IMR-90 (cell line): ENCODE data around the gene CCDC88C. TPM values are rescaled to one million over a fixed set of nuclear protein-coding genes. Genes with fewer than 3 reads are reported as not detected.

Experiments used
- ATAC-seq: fragments of 200-7000 bp; cut with Tn5 transposase; 2 replicates; pipeline ENCODE4 v1.9.1; 2020; ENCODE audit warnings: low read depth, mild to moderate bottlenecking, moderate library complexity
- BruUV-seq: library from RNA; stranded (reverse); fragments of 400-500 nt; replicated peaks from 2 replicates; lab custom pipeline; 2021; lab: Mats Ljungman, UMichigan
- CTCF ChIA-PET: fragments of 300-600 bp; formaldehyde crosslinking; extraction: SDS; loops from one replicate; lab custom pipeline; 2021; ENCODE audit warnings: antibody characterized with exemption; lab: Yijun Ruan, JAX
- POLR2A ChIA-PET: fragments of 300-600 bp; sonication (Branson Sonifier 250); formaldehyde crosslinking; loops from one replicate; lab custom pipeline; 2022; ENCODE audit warnings: antibody characterized with exemption; ENCODE audit not compliant: unreplicated experiment; lab: Charles Lee
- DNase-seq: peaks from one replicate; pipeline ENCODE4 v3.0.0; 2013
- H2AFZ ChIP-seq: replicated peaks from 2 replicates; pipeline ENCODE3; 2013; ENCODE audit warnings: low read length, mild to moderate bottlenecking; ENCODE audit not compliant: poor library complexity
- H2AK5ac ChIP-seq: 2 replicates; pipeline ENCODE4 v1.6.1; 2013; ENCODE audit warnings: low read depth, low read length, inconsistent platforms
- H2AK9ac ChIP-seq: replicated peaks from 2 replicates; pipeline ENCODE3; 2013; ENCODE audit warnings: mild to moderate bottlenecking, low read depth, low read length, moderate library complexity; ENCODE audit not compliant: poor library complexity
- H2BK120ac ChIP-seq: 2 replicates; pipeline ENCODE4 v1.6.1; 2013; ENCODE audit warnings: low read depth, low read length, inconsistent platforms
- H2BK15ac ChIP-seq: 3 replicates; pipeline ENCODE4 v1.6.1; 2013; ENCODE audit warnings: low read depth, low read length, inconsistent platforms
- H2BK20ac ChIP-seq: 2 replicates; pipeline ENCODE4 v1.6.1; 2013; ENCODE audit warnings: low read depth, mild to moderate bottlenecking, inconsistent platforms, low read length, moderate library complexity
- H2BK5ac ChIP-seq: 2 replicates; pipeline ENCODE4 v1.6.1; 2013; ENCODE audit warnings: mild to moderate bottlenecking, low read depth, low read length, inconsistent platforms; ENCODE audit not compliant: poor library complexity, severe bottlenecking
- H3K14ac ChIP-seq: replicated peaks from 2 replicates; pipeline ENCODE4 v1.6.1; 2013; ENCODE audit warnings: low read depth, low read length, inconsistent platforms
- H3K18ac ChIP-seq: 2 replicates; pipeline ENCODE4 v1.6.1; 2013; ENCODE audit warnings: low read depth, low read length, control low read depth
- H3K23ac ChIP-seq: 2 replicates; pipeline ENCODE4 v1.6.1; 2013; ENCODE audit warnings: low read depth, low read length, inconsistent platforms
- H3K27ac ChIP-seq: 2 replicates; pipeline ENCODE4 v1.5.1; 2013; ENCODE audit warnings: mild to moderate bottlenecking, control low read depth, low read length; ENCODE audit not compliant: insufficient read depth
- H3K27me3 ChIP-seq: 2 replicates; pipeline ENCODE4 v1.6.1; 2013; ENCODE audit warnings: low read length; ENCODE audit not compliant: control insufficient read depth, insufficient read depth
- H3K36me3 ChIP-seq: 2 replicates; pipeline ENCODE4 v1.6.1; 2013; ENCODE audit warnings: low read length, mixed read lengths; ENCODE audit not compliant: control insufficient read depth, insufficient read depth
- H3K4ac ChIP-seq: 2 replicates; pipeline ENCODE4 v1.6.1; 2013; ENCODE audit warnings: low read depth, low read length, inconsistent platforms
- H3K4me1 ChIP-seq: 2 replicates; pipeline ENCODE4 v1.6.1; 2013; ENCODE audit warnings: low read length, mixed read lengths; ENCODE audit not compliant: control insufficient read depth, insufficient read depth
- H3K4me2 ChIP-seq: 2 replicates; pipeline ENCODE4 v1.6.1; 2013; ENCODE audit warnings: low read depth, mild to moderate bottlenecking, control low read depth, low read length, moderate library complexity
- H3K4me3 ChIP-seq: 2 replicates; pipeline ENCODE4 v1.5.1; 2013; ENCODE audit warnings: low read depth, mild to moderate bottlenecking, control low read depth, low read length, moderate library complexity; ENCODE audit not compliant: insufficient read depth
- H3K56ac ChIP-seq: 2 replicates; pipeline ENCODE4 v1.6.1; 2013; ENCODE audit warnings: low read length, inconsistent platforms; ENCODE audit not compliant: insufficient read depth; ENCODE audit errors: extremely low read depth
- H3K79me1 ChIP-seq, 2 experiments: 2 replicates each; pipeline ENCODE4 v1.6.1; 2013; ENCODE audit warnings: low read length in 2 of 2, inconsistent platforms in 1 of 2, low read depth in 1 of 2
- H3K9ac ChIP-seq: 2 replicates; pipeline ENCODE4 v1.6.1; 2013; ENCODE audit warnings: low read depth, low read length, control low read depth
- H3K9me1 ChIP-seq: 2 replicates; pipeline ENCODE4 v1.6.1; 2013; ENCODE audit warnings: low read length, inconsistent platforms; ENCODE audit not compliant: insufficient read depth
- H3K9me3 ChIP-seq: 2 replicates; pipeline ENCODE4 v1.6.1; 2013; ENCODE audit warnings: low read length; ENCODE audit not compliant: control insufficient read depth, insufficient read depth
- H4K20me1 ChIP-seq: 2 replicates; pipeline ENCODE4 v1.6.1; 2013; ENCODE audit warnings: low read length, inconsistent platforms; ENCODE audit not compliant: insufficient read depth
- H4K5ac ChIP-seq: 2 replicates; pipeline ENCODE4 v1.6.1; 2013; ENCODE audit warnings: mild to moderate bottlenecking, low read depth, low read length, control low read depth
- H4K8ac ChIP-seq, 2 experiments: 2 replicates each; pipeline ENCODE4 v1.6.1; 2013; ENCODE audit warnings: low read depth in 2 of 2, low read length in 2 of 2, control low read depth in 1 of 2, inconsistent platforms in 1 of 2
- H4K91ac ChIP-seq: 2 replicates; pipeline ENCODE4 v1.6.1; 2013; ENCODE audit warnings: low read depth, low read length, inconsistent platforms; ENCODE audit not compliant: insufficient read depth
- BHLHE40 ChIP-seq: fragments of 150-350 bp; IDR thresholded peaks from 2 replicates; pipeline ENCODE4 v1.6.1; 2016; ENCODE audit warnings: mild to moderate bottlenecking, low read depth, low read length
- CEBPB ChIP-seq: IDR thresholded peaks from 2 replicates; pipeline ENCODE4 v1.6.1; 2012; ENCODE audit warnings: low read depth, low read length, improper control_type of control experiment
- CHD1 ChIP-seq: IDR thresholded peaks from 2 replicates; pipeline ENCODE4 v1.6.1; 2012; ENCODE audit warnings: low read depth, low read length, improper control_type of control experiment
- CTCF ChIP-seq: conservative IDR thresholded peaks from 2 replicates; pipeline ENCODE4 v1.5.1; 2012; ENCODE audit warnings: mild to moderate bottlenecking, low read depth, low read length, improper control_type of control experiment
- ELK1 ChIP-seq: fragments of 150-350 bp; IDR thresholded peaks from 2 replicates; pipeline ENCODE4 v1.6.1; 2016; ENCODE audit warnings: low read depth, mild to moderate bottlenecking, low read length, moderate library complexity, borderline replicate concordance
- FOS ChIP-seq: fragments of 150-350 bp; IDR thresholded peaks from 2 replicates; pipeline ENCODE4 v1.6.1; 2016; ENCODE audit warnings: low read depth, low read length
- MAFK ChIP-seq: IDR thresholded peaks from 2 replicates; pipeline ENCODE4 v1.6.1; 2012; ENCODE audit warnings: low read depth, low read length, improper control_type of control experiment
- MAZ ChIP-seq: IDR thresholded peaks from 2 replicates; pipeline ENCODE4 v1.6.1; 2012; ENCODE audit warnings: low read depth, mild to moderate bottlenecking, low read length, improper control_type of control experiment, moderate library complexity, borderline replicate concordance
- MXI1 ChIP-seq: IDR thresholded peaks from 2 replicates; pipeline ENCODE4 v1.6.1; 2012; ENCODE audit warnings: low read depth, mild to moderate bottlenecking, low read length, moderate library complexity, borderline replicate concordance
- NFE2L2 ChIP-seq: fragments of 150-350 bp; IDR thresholded peaks from 2 replicates; pipeline ENCODE4 v1.6.1; 2016; ENCODE audit warnings: low read depth, mild to moderate bottlenecking, low read length
- POLR2A ChIP-seq: IDR thresholded peaks from 2 replicates; pipeline ENCODE4 v1.6.1; 2012; ENCODE audit warnings: mild to moderate bottlenecking, low read depth, low read length
- RAD21 ChIP-seq: IDR thresholded peaks from 2 replicates; pipeline ENCODE4 v1.6.1; 2012; ENCODE audit warnings: low read length, improper control_type of control experiment
- RCOR1 ChIP-seq: IDR thresholded peaks from 2 replicates; pipeline ENCODE4 v1.6.1; 2012; ENCODE audit warnings: mild to moderate bottlenecking, low read length, improper control_type of control experiment; ENCODE audit not compliant: insufficient replicate concordance
- RFX5 ChIP-seq: IDR thresholded peaks from 2 replicates; pipeline ENCODE4 v1.8.0; 2012; ENCODE audit warnings: low read depth, mild to moderate bottlenecking, low read length, moderate library complexity
- SMC3 ChIP-seq: fragments of 150-350 bp; IDR thresholded peaks from 2 replicates; pipeline ENCODE4 v1.6.1; 2016; ENCODE audit warnings: low read depth, mild to moderate bottlenecking, antibody characterized with exemption, low read length, moderate library complexity
- USF2 ChIP-seq: fragments of 150-350 bp; IDR thresholded peaks from 2 replicates; pipeline ENCODE4 v1.6.1; 2017; ENCODE audit warnings: mild to moderate bottlenecking, antibody characterized with exemption, low read length, low read depth
- WGBS, 2 experiments: methylation state at CpG; one replicate each; pipeline versions ENCODE4 v1.1.5 to v1.1.7; 2013; ENCODE audit warnings: missing lambda C conversion rate in 2 of 2; ENCODE audit not compliant: insufficient read length in 1 of 2; ENCODE audit errors: extremely low coverage in 2 of 2; 5-methylcytosine and 5-hydroxymethylcytosine counted together
- dilution Hi-C: fragments of 300-500 bp; cut with HindIII; formaldehyde crosslinking; loops from one replicate; pipeline ENCODE4 v1.14.3; 2018; ENCODE audit warnings: low sequenced_read_pairs; ENCODE audit not compliant: unreplicated experiment
- in situ Hi-C: fragments of 300-500 bp; cut with MboI; formaldehyde crosslinking; loops from 3 replicates; pipeline ENCODE4 v1.14.3; 2019; ENCODE audit warnings: low sequenced_read_pairs, inconsistent platforms, mixed read lengths
- intact Hi-C: fragments of 100-400 bp; cut with micrococcal nuclease; formaldehyde crosslinking; loops from 2 replicates; pipeline ENCODE4 v1.10.0; 2022
- polyA plus RNA-seq, 3 experiments: library from polyadenylated mRNA; depleted of rRNA; stranded (reverse); fragments of >200 nt; gene quantifications; 2 replicates each; pipeline ENCODE4 v1.2.3, GENCODE V29; 2012; ENCODE audit warnings: low replicate concordance in 1 of 3
- total RNA-seq: library from RNA; depleted of rRNA; stranded (reverse); fragments of >200 nt; gene quantifications from 2 replicates; pipeline ENCODE4 v1.2.3, GENCODE V29; 2012

Gene CCDC88C
- total and polyA plus RNA-seq, 2 of the 4 experiments (the other 2 are of a cell fraction): 0.17 to 0.18 TPM

- H3K56ac ChIP-seq: no peak overlapping the region
- no peaks in the 10 kb centered on the region; the same call in 1 of the 2 replicates for H3K4me1 ChIP-seq
- TF ChIP-seq NFE2L2: no peak
- TF ChIP-seq RCOR1: no peak
- no peak for TF ChIP-seq MXI1
- no peak for TF ChIP-seq USF2
- no peak for TF ChIP-seq RFX5
- no peak for TF ChIP-seq SMC3
- no peak for TF ChIP-seq POLR2A
- TF ChIP-seq MAZ: no peak
- TF ChIP-seq FOS: no peak
- no peak for TF ChIP-seq MAFK
- no peak for TF ChIP-seq CEBPB
- no peak for TF ChIP-seq CHD1
- no peak for TF ChIP-seq ELK1
- TF ChIP-seq RAD21: no peak
- no peak for TF ChIP-seq BHLHE40
- TF ChIP-seq CTCF: no peak
- dilution Hi-C loops (no loop called here), intact Hi-C loops (no loop called here), in situ Hi-C loops (no loop called here)
- H3K14ac ChIP-seq: no peak overlapping the region
- no peak overlapping the region for H2AK9ac ChIP-seq
- H3K79me1 ChIP-seq: no peaks in the 10 kb centered on the region
- H2AK5ac ChIP-seq: no peak overlapping the region
- 93% methylated on average over 11 of the region's 21 CpGs; no CpG with 5 or more reads in 1 of the 2 experiments for WGBS, 2 experiments
- H3K4me3 ChIP-seq: no peak overlapping the region
- ChIA-PET CTCF (no interaction called here), POLR2A (no interaction called here)
- no peak overlapping the region for H2BK120ac ChIP-seq
- H3K18ac ChIP-seq: no peak overlapping the region
- no peaks in the 10 kb centered on the region for H3K9me3 ChIP-seq
- no peak overlapping the region for H4K5ac ChIP-seq
- DNase-seq: no peak
- H2BK5ac ChIP-seq: no peak overlapping the region
- no peak overlapping the region for H2AFZ ChIP-seq
- no peak overlapping the region for H3K4me2 ChIP-seq
- no peaks in the 10 kb centered on the region for H4K20me1 ChIP-seq
- no peak overlapping the region for H3K27ac ChIP-seq
- H2BK15ac ChIP-seq: no peak overlapping the region
- BruUV-seq: no TSS peak
- no peak overlapping the region for H3K9ac ChIP-seq
- peaks cover 11% of the 10 kb centered on the region for H3K27me3 ChIP-seq
- H4K91ac ChIP-seq: no peak overlapping the region
- no peak overlapping the region for H4K8ac ChIP-seq
- H3K36me3 ChIP-seq: no peaks in the 10 kb centered on the region
- no peak overlapping the region for H3K23ac ChIP-seq
- no peak overlapping the region for H2BK20ac ChIP-seq
- ATAC-seq: no peak
- no peak overlapping the region for H3K4ac ChIP-seq
- H3K9me1 ChIP-seq: no peaks in the 10 kb centered on the region
Observed at GRCh38 chr14:91357272-91358024, 60.2 kb downstream of the CCDC88C start.
